CD4-positive, alpha-beta T cell treated with Interleukin-21 for 1 hour (primary cell): ENCODE results near the gene PSD2.

Experiments used
- DNase-seq: peaks from one replicate; pipeline ENCODE4 v3.0.0-alpha.2; 2020

Gene PSD2

DNA sequence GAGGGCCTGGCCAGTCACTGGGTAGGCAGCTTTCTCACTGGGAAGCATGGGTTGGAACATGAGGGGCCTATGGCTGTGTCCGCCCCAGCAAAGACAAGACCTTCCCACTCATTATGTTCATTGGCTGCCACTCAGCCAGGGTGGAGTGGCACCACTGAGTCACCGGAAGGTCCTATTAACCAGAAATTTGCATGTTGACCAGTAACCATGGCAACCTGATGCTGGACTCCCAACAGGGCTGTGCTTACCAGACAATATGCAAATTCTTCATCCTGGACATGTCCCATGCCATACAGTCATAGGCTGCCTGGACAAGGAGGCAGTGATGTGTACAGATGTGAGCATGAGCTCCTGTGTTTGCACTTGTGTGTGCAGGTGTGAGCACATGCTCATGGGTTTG is 66.7 kb downstream of the PSD2 start:
- DNase-seq, result no peak

DNA sequence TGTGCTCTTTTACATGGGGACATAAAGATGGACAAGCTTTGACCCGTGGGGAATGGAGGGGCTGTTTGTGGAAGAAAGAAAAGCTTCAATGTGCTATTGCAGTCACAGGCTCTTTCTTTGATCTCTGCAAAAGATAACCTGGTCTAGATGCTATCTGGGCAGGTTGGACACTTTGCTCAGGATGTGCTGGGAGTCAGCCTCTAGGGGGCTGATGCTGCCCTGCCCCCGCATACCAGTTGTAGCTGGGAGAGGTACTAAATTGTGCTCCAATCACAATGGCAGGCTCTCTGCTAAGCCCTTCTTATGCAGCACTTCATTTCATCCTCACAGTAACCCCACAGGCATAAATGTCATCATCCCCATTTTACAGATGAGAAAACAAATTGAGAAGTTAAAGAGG is 67.2 kb downstream of the PSD2 start:
- no peak for DNase-seq

- no peak for DNase-seq
Measured at GRCh38 chr5:139863361-139863760, 67.8 kb downstream of the PSD2 start.

DNA sequence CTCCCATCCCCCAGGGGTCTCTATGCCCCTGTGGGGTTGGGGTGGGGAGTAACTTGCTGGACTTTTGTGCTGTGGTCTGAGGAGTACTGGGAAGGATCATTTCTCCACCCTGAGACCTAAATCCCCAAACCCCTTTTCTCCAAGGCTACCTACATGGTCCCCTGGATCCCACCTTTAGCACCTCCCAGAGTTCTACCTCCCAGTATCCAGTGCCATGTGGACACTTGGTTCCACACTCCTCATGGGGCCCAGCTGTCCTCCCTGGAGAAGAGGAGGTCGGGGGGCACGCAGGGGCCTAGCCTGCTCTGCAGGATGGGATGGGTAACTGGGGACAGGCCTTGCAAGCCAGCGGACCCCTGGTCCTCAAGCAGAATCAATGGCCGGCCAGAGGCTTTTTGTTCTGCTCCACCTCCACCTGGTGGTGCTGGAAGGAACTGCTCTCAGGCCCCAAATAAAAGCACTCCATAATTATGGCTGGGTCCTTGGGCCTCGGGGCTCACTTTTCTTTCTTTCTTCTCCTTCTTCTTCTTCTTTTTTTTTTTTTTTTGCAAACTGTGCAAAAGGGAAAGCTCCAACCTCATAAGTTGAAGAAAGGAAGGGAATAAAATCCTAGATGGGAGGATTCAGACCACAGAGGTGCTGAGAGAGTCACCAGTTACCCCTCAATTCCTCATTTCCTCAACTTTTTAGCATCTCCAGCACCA is 68.4 kb downstream of the PSD2 start:
- DNase-seq, result peak; percentile 60

DNA sequence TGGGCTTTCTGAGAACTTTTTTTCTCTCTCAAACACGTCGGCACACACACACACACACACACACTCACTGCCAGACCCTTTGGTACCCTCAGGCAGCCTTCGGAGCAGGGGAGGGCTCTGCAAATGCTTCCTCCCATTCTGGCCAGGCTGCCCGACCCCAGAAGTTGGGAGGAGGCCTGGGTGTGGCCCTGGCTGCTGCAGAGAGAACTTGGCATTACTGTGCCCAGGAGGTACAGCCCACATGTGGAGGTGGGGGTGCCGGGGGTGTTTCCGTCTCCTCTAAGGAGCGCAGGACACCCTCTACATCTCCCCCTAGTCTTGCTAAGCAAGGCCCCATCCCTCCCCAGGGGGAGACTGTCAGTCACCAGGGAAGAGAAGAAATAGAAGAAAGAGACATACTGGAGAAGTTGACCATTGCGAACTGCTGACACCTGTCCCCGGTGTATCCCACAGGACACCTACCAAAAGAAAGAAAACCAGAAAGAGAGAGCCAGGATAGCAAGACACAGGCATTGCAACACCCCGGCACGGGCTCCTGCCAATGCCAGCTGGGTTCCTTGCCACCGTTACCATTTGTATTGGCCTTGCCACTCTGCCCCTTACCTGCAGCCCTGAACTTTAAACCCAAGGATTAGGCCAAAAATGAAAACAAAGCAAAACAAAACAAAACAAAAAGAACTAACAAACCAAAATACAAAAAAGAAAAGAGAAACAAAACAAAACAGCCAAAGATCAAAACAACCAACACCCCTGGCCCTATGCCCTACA is 69.3 kb downstream of the PSD2 start:
- DNase-seq, result no peak

- DNase-seq, result no peak
Measured at GRCh38 chr5:139867109-139867508, 71.5 kb downstream of the PSD2 start.

DNA sequence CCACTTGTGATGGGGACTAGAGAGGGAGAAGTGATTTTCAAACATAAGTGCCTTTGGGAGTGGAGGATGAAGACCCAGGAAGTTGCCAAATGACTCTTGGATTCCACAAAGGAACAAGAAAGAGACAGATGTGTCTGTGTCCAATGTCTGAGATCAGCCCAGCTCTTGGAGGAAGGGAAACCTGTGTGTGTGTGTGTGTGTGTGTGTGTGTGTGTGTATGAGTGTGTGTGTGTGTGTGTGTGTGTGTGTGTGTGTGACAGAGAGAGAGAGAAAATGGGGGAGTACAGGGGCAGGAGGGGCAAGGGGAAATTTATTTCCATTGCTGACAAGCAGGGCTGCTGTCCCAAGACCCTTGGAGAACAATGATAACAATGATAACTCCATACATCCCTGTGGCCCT is 72.0 kb downstream of the PSD2 start:
- no peak for DNase-seq

- no peak for DNase-seq
Measured at GRCh38 chr5:139869042-139869790, 73.6 kb downstream of the PSD2 start.

- DNase-seq, result no peak
Measured at GRCh38 chr5:139870677-139871076, 75.1 kb downstream of the PSD2 start.

DNA sequence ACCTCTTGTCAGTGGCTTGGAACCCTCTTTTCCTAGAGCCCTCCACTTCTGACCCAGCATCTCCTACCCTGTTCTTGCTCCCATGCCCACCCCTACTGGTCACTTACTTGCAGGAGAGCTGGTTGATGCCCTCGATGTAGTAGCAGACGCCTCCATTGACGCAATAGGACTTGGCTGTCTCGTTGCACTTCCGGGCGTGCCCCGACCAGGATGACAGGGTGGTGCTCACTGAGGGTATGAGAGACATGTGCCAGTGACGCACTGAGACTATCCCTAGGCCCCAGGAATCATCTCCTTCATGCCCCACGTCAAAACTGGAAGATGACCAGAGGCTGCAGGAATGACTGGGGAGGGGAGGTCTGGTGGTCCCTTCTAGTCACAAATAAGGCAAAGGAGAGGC is 76.0 kb downstream of the PSD2 start:
- no peak for DNase-seq

DNA sequence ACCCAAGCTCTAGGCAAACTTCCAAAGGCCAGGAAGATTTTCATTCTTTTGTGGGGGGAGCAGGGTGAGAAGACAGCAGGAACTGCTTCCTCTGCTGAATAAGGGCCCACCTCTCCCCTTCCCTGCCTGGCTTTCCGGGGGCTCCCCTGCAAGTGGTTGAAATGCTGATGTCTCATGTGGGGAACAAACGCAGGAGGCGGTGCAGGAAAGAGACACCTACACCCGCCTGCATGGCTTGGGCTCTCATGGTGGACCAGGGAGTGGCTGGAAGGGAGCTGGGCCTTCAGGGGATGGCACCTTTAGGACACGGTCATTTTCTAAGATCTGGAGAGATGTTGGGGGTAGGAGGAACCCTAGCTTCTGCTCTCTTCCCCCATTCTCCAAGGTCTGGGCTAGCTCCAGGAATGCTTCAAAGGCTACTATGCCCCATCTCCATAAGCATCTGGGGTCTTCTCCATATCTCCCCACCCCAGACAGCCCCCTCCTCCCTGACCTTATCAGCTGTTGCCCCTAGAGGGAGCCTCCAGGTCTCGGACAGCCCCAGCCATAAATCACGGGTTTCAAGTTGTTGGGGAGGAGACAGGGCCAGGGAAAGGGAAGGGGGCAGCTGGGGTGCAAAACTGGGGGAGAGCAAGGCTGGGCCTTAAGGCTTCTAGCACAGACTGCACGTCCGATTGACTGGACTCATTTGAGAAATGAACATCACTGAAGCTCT is 76.6 kb downstream of the PSD2 start:
- no peak for DNase-seq

- DNase-seq, result no peak
Measured at GRCh38 chr5:139872851-139873794, 77.5 kb downstream of the PSD2 start.

- no peak for DNase-seq
Measured at GRCh38 chr5:139875957-139876356, 80.3 kb downstream of the PSD2 start.

- DNase-seq, result no peak
Measured at GRCh38 chr5:139877129-139877597, 81.6 kb downstream of the PSD2 start.

GRCh38 chr5:139878093-139878492 is 82.5 kb downstream of the PSD2 start:
- no peak for DNase-seq

- DNase-seq, result no peak
Measured at GRCh38 chr5:139880416-139881142, 85.0 kb downstream of the PSD2 start.

- no peak for DNase-seq
Measured at GRCh38 chr5:139881143-139881733, 85.6 kb downstream of the PSD2 start.

DNA sequence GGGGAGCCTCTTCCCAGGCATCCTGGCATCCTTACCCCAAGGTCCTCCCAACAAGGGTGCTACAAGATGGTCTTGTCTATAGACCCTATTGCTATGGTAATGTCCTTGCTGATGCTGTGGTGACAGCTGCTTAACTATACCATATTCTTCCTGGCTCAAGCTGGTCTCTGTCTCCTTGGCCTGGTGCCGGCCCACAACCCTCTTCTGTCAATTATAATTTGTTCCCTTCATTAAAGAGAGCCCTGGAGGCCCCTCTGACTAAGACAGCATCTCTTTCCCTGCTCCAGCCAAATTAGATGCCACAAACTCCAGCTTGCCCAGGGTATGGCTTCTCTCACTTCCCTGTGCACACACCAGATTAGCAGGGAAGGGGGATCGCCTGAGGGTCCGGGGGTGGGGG is 86.7 kb downstream of the PSD2 start:
- DNase-seq, result no peak

GRCh38 chr5:139882961-139883539 is 87.4 kb downstream of the PSD2 start:
- DNase-seq, result no peak

- no peak for DNase-seq
Measured at GRCh38 chr5:139884144-139884543, 88.5 kb downstream of the PSD2 start.
